ENCODE measurements around the gene RAPH1. TPM values are rescaled to one million over a fixed set of nuclear protein-coding genes. Genes with fewer than 3 reads are reported as not detected.
"Not testable (repeated sequence)": the region's sequence is repeated elsewhere in the genome, so short reads cannot be mapped to it uniquely, and the experiment has no call there.

RAPH1 gene
- total and polyA plus RNA-seq, 2 donors = 2.4 to 4.4 TPM

DNA sequence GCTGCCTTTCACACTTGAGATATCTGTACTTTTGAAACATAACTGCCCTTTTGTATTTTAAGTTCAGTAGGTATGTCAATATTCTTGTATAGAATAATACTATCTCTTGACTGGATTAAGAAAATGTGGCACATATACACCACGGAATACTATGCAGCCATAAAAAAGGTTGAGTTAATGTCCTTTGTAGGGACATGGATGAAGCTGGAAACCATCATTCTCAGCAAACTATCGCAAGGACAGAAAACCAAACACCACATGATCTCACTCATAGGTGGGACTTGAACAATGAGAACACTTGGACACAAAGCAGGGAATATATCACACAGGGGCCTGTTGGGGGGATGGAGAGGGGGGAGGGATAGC, 1.5 kb upstream of the RAPH1 start:
- WGBS = 99% methylated on average over 2 of the region's 2 CpGs
- H3K27me3 ChIP-seq (ENCODE audit: control insufficient read depth in 2 of 2, insufficient read depth in 1 of 2, low read length in 1 of 2) = peaks cover 3 to 29% of the 10 kb centered on the region in 2 donors
- H3K4me3 ChIP-seq (ENCODE audit: low read length in 2 of 2); H3K9me3 ChIP-seq (ENCODE audit: control insufficient read depth in 2 of 2, insufficient read depth in 1 of 2, low read length in 1 of 2); H3K27ac ChIP-seq (ENCODE audit: low read depth in 1 of 2, low read length in 1 of 2); DNase-seq (ENCODE audit: low read depth in 6 of 9, low spot score in 9 of 9); H3K36me3 ChIP-seq (ENCODE audit: control insufficient read depth in 2 of 2, insufficient read depth in 2 of 2, low read length in 1 of 2): not testable (repeated sequence)
- peaks cover 6 to 18% of the 10 kb centered on the region in 2 donors for H3K4me1 ChIP-seq (ENCODE audit: control insufficient read depth in 2 of 2, insufficient read depth in 2 of 2, low read length in 2 of 2)

DNA sequence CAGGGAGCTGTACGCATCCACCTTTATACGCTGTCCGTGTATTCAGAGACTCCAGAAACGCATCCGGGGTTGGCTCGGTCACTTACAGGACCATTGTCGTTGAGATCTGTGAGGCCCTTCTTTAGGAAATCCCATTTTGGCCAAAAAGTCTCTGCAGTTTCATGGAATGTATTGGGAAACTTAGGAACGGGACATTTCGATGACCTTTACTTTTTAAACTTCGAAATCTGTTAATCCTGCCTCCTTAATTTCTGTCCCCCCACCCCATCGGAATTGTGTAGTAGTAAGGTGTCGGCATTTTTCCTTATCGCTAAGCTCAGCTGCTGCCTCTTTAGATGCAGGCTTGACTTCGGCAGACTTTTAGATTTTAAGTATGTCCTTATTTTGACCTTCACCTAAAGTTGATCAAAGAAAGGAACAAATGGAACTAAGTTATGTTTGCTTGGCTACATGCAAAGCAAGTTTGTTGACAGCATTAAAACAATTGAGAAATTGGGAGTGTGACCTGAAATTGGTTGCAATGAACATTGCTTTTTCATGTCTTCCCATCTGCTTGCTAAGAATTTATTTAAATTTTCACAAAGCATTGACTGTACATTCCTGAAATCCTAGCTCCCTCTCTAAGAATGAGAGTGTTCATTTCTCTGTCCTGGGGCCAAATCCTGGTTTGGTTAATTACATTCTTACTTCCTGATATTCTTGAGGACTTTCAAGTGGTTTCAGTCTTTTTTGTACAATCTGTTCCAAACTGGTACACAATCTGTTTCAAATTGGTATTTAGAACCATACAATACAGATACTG, 884 bp upstream of the RAPH1 start:
- peak overlapping the region; percentile 46 to 64 for H3K27ac ChIP-seq (ENCODE audit: low read depth in 1 of 2, low read length in 1 of 2)
- peak in 1 of 9 donors; percentile 26 for DNase-seq (ENCODE audit: low read depth in 6 of 9, low spot score in 9 of 9)
- peaks cover 6 to 18% of the 10 kb centered on the region in 2 donors for H3K4me1 ChIP-seq (ENCODE audit: control insufficient read depth in 2 of 2, insufficient read depth in 2 of 2, low read length in 2 of 2)
- H3K36me3 ChIP-seq (ENCODE audit: control insufficient read depth in 2 of 2, insufficient read depth in 2 of 2, low read length in 1 of 2) = no peaks in the 10 kb centered on the region
- 32% methylated on average over 14 of the region's 14 CpGs for WGBS
- peaks cover 0 to 3% of the 10 kb centered on the region in 2 donors for H3K9me3 ChIP-seq (ENCODE audit: control insufficient read depth in 2 of 2, insufficient read depth in 1 of 2, low read length in 1 of 2)
- peak overlapping the region; percentile 37 to 79 for H3K4me3 ChIP-seq (ENCODE audit: low read length in 2 of 2)
- H3K27me3 ChIP-seq (ENCODE audit: control insufficient read depth in 2 of 2, insufficient read depth in 1 of 2, low read length in 1 of 2) = peaks cover 3 to 29% of the 10 kb centered on the region in 2 donors

DNA sequence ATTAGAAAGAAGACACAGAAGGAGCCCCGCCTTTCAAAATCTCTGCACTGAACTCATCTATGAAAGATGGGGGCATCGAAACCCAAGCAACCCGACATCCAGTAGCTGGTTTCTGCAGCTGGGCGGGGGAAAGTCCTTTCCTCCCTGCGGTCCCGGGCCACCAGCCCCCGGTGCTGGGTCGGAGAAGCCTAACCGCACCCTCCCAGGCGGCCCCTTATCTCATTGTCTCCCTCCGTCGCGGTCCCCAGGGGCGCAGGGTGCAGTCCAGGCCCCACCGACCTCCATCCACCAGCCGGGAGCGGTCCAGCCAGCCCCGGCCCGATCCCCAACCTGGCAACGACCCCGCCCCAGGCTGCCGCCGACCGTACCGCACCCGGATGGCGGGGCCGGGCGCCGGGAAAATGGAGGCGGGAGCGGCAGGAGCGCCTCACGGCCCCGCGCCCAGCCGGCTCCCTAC, 452 bp downstream of the RAPH1 start:
- peak overlapping the region; percentile 47 to 82 for H3K27ac ChIP-seq (ENCODE audit: low read depth in 1 of 2, low read length in 1 of 2)
- H3K4me1 ChIP-seq (ENCODE audit: control insufficient read depth in 2 of 2, insufficient read depth in 2 of 2, low read length in 2 of 2) = peaks cover 6 to 18% of the 10 kb centered on the region in 2 donors
- peak overlapping the region; percentile 66 to 79 for H3K4me3 ChIP-seq (ENCODE audit: low read length in 2 of 2)
- peaks cover 0 to 3% of the 10 kb centered on the region in 2 donors for H3K9me3 ChIP-seq (ENCODE audit: control insufficient read depth in 2 of 2, insufficient read depth in 1 of 2, low read length in 1 of 2)
- WGBS = under 1% methylated on average over 37 of the region's 37 CpGs
- DNase-seq (ENCODE audit: low read depth in 6 of 9, low spot score in 9 of 9) = peak in 4 of 9 donors; percentile 21 to 51 (median 24)
- H3K36me3 ChIP-seq (ENCODE audit: control insufficient read depth in 2 of 2, insufficient read depth in 2 of 2, low read length in 1 of 2) = no peaks in the 10 kb centered on the region
- H3K27me3 ChIP-seq (ENCODE audit: control insufficient read depth in 2 of 2, insufficient read depth in 1 of 2, low read length in 1 of 2) = peaks cover 3 to 29% of the 10 kb centered on the region in 2 donors

GRCh38 chr2:203533676-203534591, 1.2 kb downstream of the RAPH1 start:
- no peaks in the 10 kb centered on the region for H3K36me3 ChIP-seq (ENCODE audit: control insufficient read depth in 2 of 2, insufficient read depth in 2 of 2, low read length in 1 of 2)
- DNase-seq (ENCODE audit: low read depth in 6 of 9, low spot score in 9 of 9) = peak in 2 of 9 donors; percentile 32 to 54
- peaks cover 3 to 29% of the 10 kb centered on the region in 2 donors for H3K27me3 ChIP-seq (ENCODE audit: control insufficient read depth in 2 of 2, insufficient read depth in 1 of 2, low read length in 1 of 2)
- peaks cover 0 to 3% of the 10 kb centered on the region in 2 donors for H3K9me3 ChIP-seq (ENCODE audit: control insufficient read depth in 2 of 2, insufficient read depth in 1 of 2, low read length in 1 of 2)
- peaks cover 6 to 18% of the 10 kb centered on the region in 2 donors for H3K4me1 ChIP-seq (ENCODE audit: control insufficient read depth in 2 of 2, insufficient read depth in 2 of 2, low read length in 2 of 2)
- WGBS = 10% methylated on average over 24 of the region's 24 CpGs
- peak overlapping the region; percentile 66 to 79 for H3K4me3 ChIP-seq (ENCODE audit: low read length in 2 of 2)
- H3K27ac ChIP-seq (ENCODE audit: low read depth in 1 of 2, low read length in 1 of 2) = no peak overlapping the region

GRCh38 chr2:203532957-203533658, 2.0 kb downstream of the RAPH1 start:
- DNase-seq (ENCODE audit: low read depth in 6 of 9, low spot score in 9 of 9) = peak in 2 of 9 donors; percentile 18 to 49
- peak overlapping the region; percentile 66 to 79 for H3K4me3 ChIP-seq (ENCODE audit: low read length in 2 of 2)
- H3K27ac ChIP-seq (ENCODE audit: low read depth in 1 of 2, low read length in 1 of 2) = no peak overlapping the region
- peaks cover 6 to 18% of the 10 kb centered on the region in 2 donors for H3K4me1 ChIP-seq (ENCODE audit: control insufficient read depth in 2 of 2, insufficient read depth in 2 of 2, low read length in 2 of 2)
- WGBS = 28% methylated on average over 7 of the region's 7 CpGs
- H3K36me3 ChIP-seq (ENCODE audit: control insufficient read depth in 2 of 2, insufficient read depth in 2 of 2, low read length in 1 of 2) = no peaks in the 10 kb centered on the region
- no peaks in the 10 kb centered on the region for H3K9me3 ChIP-seq (ENCODE audit: control insufficient read depth in 2 of 2, insufficient read depth in 1 of 2, low read length in 1 of 2)
- peaks cover 3 to 29% of the 10 kb centered on the region in 2 donors for H3K27me3 ChIP-seq (ENCODE audit: control insufficient read depth in 2 of 2, insufficient read depth in 1 of 2, low read length in 1 of 2)

DNA sequence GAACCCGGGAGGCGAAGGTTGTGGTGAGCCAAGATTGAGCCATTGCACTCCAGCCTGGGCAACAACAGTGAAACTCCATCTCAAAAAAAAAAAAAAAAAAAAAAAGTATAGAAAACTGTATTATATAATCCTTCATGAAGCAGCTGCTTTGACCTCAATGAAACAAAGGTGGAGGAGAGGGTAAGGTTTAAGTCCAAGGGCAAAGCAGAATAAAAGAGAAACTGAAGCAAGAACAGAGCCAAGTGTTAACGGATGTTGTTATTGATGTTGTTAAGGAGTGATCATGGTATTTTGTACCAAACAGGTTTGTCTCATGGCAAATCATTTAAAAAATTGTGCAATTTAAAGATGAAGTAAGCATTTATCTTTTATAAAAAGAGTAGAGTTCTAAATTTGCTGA, 7.4 kb downstream of the RAPH1 start:
- Histone ChIP-seq H3K27ac (ENCODE audit: low read depth in 1 of 2, low read length in 1 of 2) (no peak overlapping the region), H3K4me1 (ENCODE audit: control insufficient read depth in 2 of 2, insufficient read depth in 2 of 2, low read length in 2 of 2) (no peaks in the 10 kb centered on the region), H3K27me3 (ENCODE audit: control insufficient read depth in 2 of 2, insufficient read depth in 1 of 2, low read length in 1 of 2) (no peaks in the 10 kb centered on the region), H3K36me3 (ENCODE audit: control insufficient read depth in 2 of 2, insufficient read depth in 2 of 2, low read length in 1 of 2) (no peaks in the 10 kb centered on the region), H3K9me3 (ENCODE audit: control insufficient read depth in 2 of 2, insufficient read depth in 1 of 2, low read length in 1 of 2) (no peaks in the 10 kb centered on the region), H3K4me3 (ENCODE audit: low read length in 2 of 2) (no peak overlapping the region)
- no peak for DNase-seq (ENCODE audit: low read depth in 6 of 9, low spot score in 9 of 9)
- WGBS = 94% methylated on average over 3 of the region's 3 CpGs

DNA sequence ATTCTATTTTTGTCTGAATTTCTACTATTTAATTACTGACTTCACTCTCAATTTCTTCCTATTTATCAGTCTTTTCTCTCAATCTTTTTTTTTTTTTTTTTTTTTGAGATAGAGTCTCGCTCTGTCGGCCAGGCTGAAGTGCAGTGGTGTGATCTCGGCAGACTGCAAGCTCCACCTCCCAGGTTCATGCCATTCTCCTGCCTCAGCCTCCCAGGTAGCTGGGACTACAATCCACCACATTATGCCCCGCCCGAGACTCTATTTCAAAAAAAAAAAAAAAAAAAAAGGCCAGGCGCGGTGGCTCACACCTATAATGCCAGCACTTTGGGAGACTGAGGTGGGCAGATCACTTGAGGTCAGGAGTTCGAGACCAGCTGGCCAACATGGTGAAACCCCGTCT, 21.8 kb downstream of the RAPH1 start:
- H3K9me3 ChIP-seq (ENCODE audit: control insufficient read depth in 2 of 2, insufficient read depth in 1 of 2, low read length in 1 of 2); H3K27me3 ChIP-seq (ENCODE audit: control insufficient read depth in 2 of 2, insufficient read depth in 1 of 2, low read length in 1 of 2); DNase-seq (ENCODE audit: low read depth in 6 of 9, low spot score in 9 of 9); H3K27ac ChIP-seq (ENCODE audit: low read depth in 1 of 2, low read length in 1 of 2); H3K36me3 ChIP-seq (ENCODE audit: control insufficient read depth in 2 of 2, insufficient read depth in 2 of 2, low read length in 1 of 2); H3K4me1 ChIP-seq (ENCODE audit: control insufficient read depth in 2 of 2, insufficient read depth in 2 of 2, low read length in 2 of 2); H3K4me3 ChIP-seq (ENCODE audit: low read length in 2 of 2): not testable (repeated sequence)
- 94% methylated on average over 9 of the region's 9 CpGs for WGBS

- no peak for DNase-seq (ENCODE audit: low read depth in 6 of 9, low spot score in 9 of 9)
- Histone ChIP-seq H3K36me3 (ENCODE audit: control insufficient read depth in 2 of 2, insufficient read depth in 2 of 2, low read length in 1 of 2) (no peaks in the 10 kb centered on the region), H3K4me3 (ENCODE audit: low read length in 2 of 2) (no peak overlapping the region), H3K27ac (ENCODE audit: low read depth in 1 of 2, low read length in 1 of 2) (no peak overlapping the region), H3K27me3 (ENCODE audit: control insufficient read depth in 2 of 2, insufficient read depth in 1 of 2, low read length in 1 of 2) (no peaks in the 10 kb centered on the region), H3K9me3 (ENCODE audit: control insufficient read depth in 2 of 2, insufficient read depth in 1 of 2, low read length in 1 of 2) (no peaks in the 10 kb centered on the region), H3K4me1 (ENCODE audit: control insufficient read depth in 2 of 2, insufficient read depth in 2 of 2, low read length in 2 of 2) (no peaks in the 10 kb centered on the region)
- 96% methylated on average over 1 of the region's 1 CpG for WGBS
Measured at GRCh38 chr2:203510941-203511305, 24.2 kb downstream of the RAPH1 start.
